Body of pancreas (tissue), 4 donors: ENCODE data around the gene ADAMTS6. TPM values are rescaled to one million over a fixed set of nuclear protein-coding genes. Genes with fewer than 3 reads are reported as not detected.
"Not testable (repeated sequence)": the region's sequence is repeated elsewhere in the genome, so short reads cannot be mapped to it uniquely, and the experiment has no call there.

Source experiments
- ATAC-seq: fragments of 150-250 bp; one replicate; pipeline ENCODE4 v1.9.1; 2016
- DNase-seq, 4 donors: peaks; one replicate each; pipeline ENCODE4 v3.0.0-alpha.2; 2019
- H3K27ac ChIP-seq, 4 donors: fragments of 200-600 bp; sonication (generic); 1 replicate in 3 of 4; 2 replicates in 1 of 4; pipeline versions ENCODE4 v1.5.1 to v1.6.1; 2016 to 2019; ENCODE audit warnings: mild to moderate bottlenecking in 1 of 4, mixed read lengths in 1 of 4, moderate library complexity in 1 of 4
- H3K27me3 ChIP-seq, 2 donors: fragments of 200-600 bp; sonication (generic); one replicate each; pipeline ENCODE4 v1.6.0; 2016; ENCODE audit warnings: mild to moderate bottlenecking in 1 of 2
- H3K36me3 ChIP-seq, 2 donors: fragments of 200-600 bp; sonication (generic); replicated peaks in 1 of 2; 2 replicates each; pipeline ENCODE4 v1.5.1; 2016; ENCODE audit warnings: low read depth in 2 of 2; ENCODE audit not compliant: insufficient read depth in 1 of 2
- H3K4me1 ChIP-seq: fragments of 200-600 bp; sonication (generic); one replicate; pipeline ENCODE4 v1.6.0; 2016
- H3K4me3 ChIP-seq, 2 donors: fragments of 200-600 bp; sonication (generic); 1 replicate in 1 of 2; 2 replicates in 1 of 2; pipeline ENCODE4 v1.5.1; 2016 to 2019
- H3K9me3 ChIP-seq, 3 donors: fragments of 200-600 bp; sonication (generic); 1 replicate in 2 of 3; 2 replicates in 1 of 3; pipeline ENCODE4 v1.5.1; 2016
- CTCF ChIP-seq, 7 experiments: fragments of 450-650 bp in 4 of 7; fragments of 200-600 bp in 3 of 7; sonication (generic) in 3 of 7; IDR thresholded peaks; one replicate each; pipeline ENCODE4 v1.5.1; 2016 to 2019; ENCODE audit warnings: antibody characterized with exemption in 7 of 7
- POLR2A ChIP-seq, 3 donors: fragments of 450-650 bp; IDR thresholded peaks; one replicate each; pipeline ENCODE4 v1.6.1; 2016; ENCODE audit warnings: antibody characterized with exemption in 3 of 3, mild to moderate bottlenecking in 2 of 3
- WGBS, 2 donors: methylation state at CpG; one replicate each; pipeline ENCODE4 v1.1.5; 2017; 5-methylcytosine and 5-hydroxymethylcytosine counted together
- intact Hi-C: fragments of 100-400 bp; cut with DNase I; formaldehyde crosslinking; loops from one replicate; pipeline ENCODE4 v1.15.1; 2023
- total RNA-seq, 2 donors: library from RNA; depleted of rRNA; stranded (reverse); fragments of >200 nt; gene quantifications; one replicate each; pipeline ENCODE4 v1.1.0, GENCODE V29; 2016

ADAMTS6 gene
- total RNA-seq, 2 donors from 2014 or later, result 0.78 TPM; not detected in 1

GRCh38 chr5:65391591-65391990 is 90.1 kb downstream of the ADAMTS6 start:
- no peak overlapping the region for H3K27ac ChIP-seq
- H3K36me3 ChIP-seq, result no peaks in the 10 kb centered on the region
- no peak for TF ChIP-seq POLR2A (IDR thresholded peaks at IDR 0.05)
- no peak for TF ChIP-seq CTCF (IDR thresholded peaks at IDR 0.05)
- H3K9me3 ChIP-seq, result no peaks in the 10 kb centered on the region
- intact Hi-C loops, result no loop called here
- no peaks in the 10 kb centered on the region for H3K27me3 ChIP-seq
- no peak for DNase-seq
- 82 to 84% methylated on average over 4 of the region's 4 CpGs for WGBS, 2 donors
- no peak overlapping the region for H3K4me3 ChIP-seq
- H3K4me1 ChIP-seq, result no peaks in the 10 kb centered on the region
- ATAC-seq, result no peak

- no peak overlapping the region for H3K4me3 ChIP-seq
- intact Hi-C loops, result no loop called here
- no peaks in the 10 kb centered on the region for H3K4me1 ChIP-seq
- no peak for ATAC-seq
- no peak for TF ChIP-seq CTCF (IDR thresholded peaks at IDR 0.05)
- no peak for DNase-seq
- H3K36me3 ChIP-seq, result no peaks in the 10 kb centered on the region
- H3K27me3 ChIP-seq, result no peaks in the 10 kb centered on the region
- H3K27ac ChIP-seq, result no peak overlapping the region
- WGBS, 2 donors, result 55 to 66% methylated on average over 3 of the region's 3 CpGs
- no peaks in the 10 kb centered on the region for H3K9me3 ChIP-seq
Measured at GRCh38 chr5:65390208-65390607, 91.5 kb downstream of the ADAMTS6 start.

- WGBS, 2 donors, result 64% methylated on average over 7 of the region's 7 CpGs
- intact Hi-C loops, result no loop called here
- Histone ChIP-seq H3K27me3 (no peaks in the 10 kb centered on the region), H3K27ac (no peak overlapping the region), H3K4me3 (no peak overlapping the region), H3K4me1 (no peaks in the 10 kb centered on the region), H3K36me3 (no peaks in the 10 kb centered on the region), H3K9me3 (no peaks in the 10 kb centered on the region)
- ATAC-seq (no peak), DNase-seq (no peak)
- TF ChIP-seq CTCF (IDR thresholded peaks at IDR 0.05), result no peak
Measured at GRCh38 chr5:65383859-65384258, 97.9 kb downstream of the ADAMTS6 start.

GRCh38 chr5:65382582-65382981 is 99.1 kb downstream of the ADAMTS6 start:
- TF ChIP-seq POLR2A (IDR thresholded peaks at IDR 0.05) (no peak), CTCF (IDR thresholded peaks at IDR 0.05) (no peak)
- Histone ChIP-seq H3K27me3 (no peaks in the 10 kb centered on the region), H3K36me3 (no peaks in the 10 kb centered on the region), H3K27ac (no peak overlapping the region), H3K9me3 (no peaks in the 10 kb centered on the region), H3K4me3 (no peak overlapping the region), H3K4me1 (no peaks in the 10 kb centered on the region)
- intact Hi-C loops, result no loop called here
- WGBS, 2 donors, result 50 to 54% methylated on average over 1 of the region's 1 CpG
- no peak for DNase-seq
- ATAC-seq, result no peak

GRCh38 chr5:65370505-65370904 is 111.2 kb downstream of the ADAMTS6 start:
- intact Hi-C loops, ATAC-seq, H3K9me3 ChIP-seq, H3K27ac ChIP-seq, H3K4me1 ChIP-seq, H3K27me3 ChIP-seq, DNase-seq, H3K36me3 ChIP-seq, H3K4me3 ChIP-seq: not testable (repeated sequence)
- 79 to 86% methylated on average over 9 to 15 of the region's 15 CpGs for WGBS, 2 donors
